OCI-LY7 (cell line): ENCODE data around the gene ROBO1. TPM values are rescaled to one million over a fixed set of nuclear protein-coding genes. Genes with fewer than 3 reads are reported as not detected.

Source experiments
- BruUV-seq: library from RNA; stranded (reverse); fragments of 400-500 nt; replicated peaks from 2 replicates; lab custom pipeline; 2021; lab: Mats Ljungman, UMichigan
- CTCF ChIA-PET: fragments of 300-600 bp; sonication (Branson Sonifier 250); formaldehyde crosslinking; loops from one replicate; lab custom pipeline; 2022; ENCODE audit warnings: antibody characterized with exemption; ENCODE audit not compliant: unreplicated experiment; lab: Charles Lee
- POLR2A ChIA-PET: fragments of 300-600 bp; sonication (Branson Sonifier 250); formaldehyde crosslinking; loops from one replicate; lab custom pipeline; 2022; ENCODE audit warnings: antibody characterized with exemption; lab: Charles Lee
- DNase-seq: peaks from one replicate; pipeline ENCODE4 v3.0.0-alpha.2; 2015; ENCODE audit warnings: low spot score
- H2AFZ ChIP-seq: fragments of 200-600 bp; sonication (generic), shearing (Covaris generic); 2 replicates; pipeline ENCODE4 v1.6.1; 2014; ENCODE audit warnings: mild to moderate bottlenecking, antibody characterized with exemption, low read length, moderate library complexity
- H3K27ac ChIP-seq: fragments of 200-600 bp; sonication (generic); 2 replicates; pipeline ENCODE4 v1.5.1; 2014; ENCODE audit warnings: mixed run types, low read depth, mild to moderate bottlenecking, moderate library complexity, low read length, inconsistent platforms; ENCODE audit not compliant: poor library complexity, severe bottlenecking
- H3K36me3 ChIP-seq: fragments of 200-600 bp; sonication (generic); 2 replicates; pipeline ENCODE4 v1.6.1; 2014; ENCODE audit warnings: mild to moderate bottlenecking, antibody characterized with exemption, low read length, moderate library complexity, mixed read lengths; ENCODE audit not compliant: insufficient read depth
- H3K4me1 ChIP-seq: fragments of 200-600 bp; sonication (generic); 2 replicates; pipeline ENCODE4 v1.5.1; 2014; ENCODE audit warnings: mild to moderate bottlenecking, low read length; ENCODE audit not compliant: insufficient read depth, poor library complexity, severe bottlenecking
- H3K4me2 ChIP-seq: fragments of 200-600 bp; sonication (generic); 2 replicates; pipeline ENCODE4 v1.6.1; 2014; ENCODE audit warnings: mild to moderate bottlenecking, low read length
- H3K4me3 ChIP-seq: fragments of 200-600 bp; sonication (generic); 2 replicates; pipeline ENCODE4 v1.5.1; 2014; ENCODE audit warnings: mild to moderate bottlenecking, low read depth, low read length; ENCODE audit not compliant: poor library complexity, severe bottlenecking
- H3K79me2 ChIP-seq: fragments of 200-600 bp; sonication (generic); 2 replicates; pipeline ENCODE4 v1.6.1; 2016; ENCODE audit warnings: low read depth, mild to moderate bottlenecking, low read length, moderate library complexity, mixed read lengths; ENCODE audit not compliant: insufficient read depth
- H3K9me2 ChIP-seq: fragments of 200-600 bp; sonication (generic); 2 replicates; pipeline ENCODE4 v1.6.1; 2016; ENCODE audit warnings: mild to moderate bottlenecking, low read length, mixed read lengths; ENCODE audit not compliant: insufficient read depth
- H3K9me3 ChIP-seq: fragments of 200-600 bp; sonication (generic); 2 replicates; pipeline ENCODE4 v1.6.1; 2014; ENCODE audit warnings: mild to moderate bottlenecking, mixed run types, low read length, mixed read lengths
- H4K20me1 ChIP-seq: fragments of 200-600 bp; sonication (generic); 2 replicates; pipeline ENCODE4 v1.6.1; 2014; ENCODE audit warnings: mild to moderate bottlenecking, antibody characterized with exemption, low read length, moderate library complexity, mixed read lengths; ENCODE audit not compliant: insufficient read depth
- CTCF ChIP-seq: fragments of 200-600 bp; sonication (generic); conservative IDR thresholded peaks from 2 replicates; pipeline ENCODE4 v1.5.1; 2014; ENCODE audit warnings: mild to moderate bottlenecking, antibody characterized with exemption, low read length, moderate library complexity, mixed read lengths
- EZH2phosphoT487 ChIP-seq: fragments of 200-600 bp; sonication (generic); IDR thresholded peaks from 2 replicates; pipeline ENCODE4 v1.6.1; 2018; ENCODE audit warnings: low read depth, borderline replicate concordance, mild to moderate bottlenecking, mixed run types, antibody characterized with exemption, low read length, moderate library complexity, mixed read lengths
- intact Hi-C: fragments of 100-400 bp; cut with micrococcal nuclease; formaldehyde crosslinking; loops from one replicate; pipeline ENCODE4 v1.10.0; 2022; ENCODE audit not compliant: unreplicated experiment
- total RNA-seq, 2 experiments: library from RNA; depleted of rRNA in 1 of 2; stranded (reverse); fragments of >200 nt in 1 of 2; shearing (Covaris generic) in 1 of 2; gene quantifications; 2 replicates each; pipeline ENCODE4 v1.2.3, GENCODE V29; 2014 to 2022

ROBO1 gene
- total RNA-seq, 2 experiments from 2014 or later, result not detected

- Histone ChIP-seq H4K20me1 (no peaks in the 10 kb centered on the region; the same call in 1 of the 2 replicates), H3K27ac (no peak overlapping the region), H3K4me3 (no peak overlapping the region), H3K4me1 (no peaks in the 10 kb centered on the region), H3K9me3 (no peaks in the 10 kb centered on the region), H3K4me2 (no peak overlapping the region), H3K9me2 (no peaks in the 10 kb centered on the region), H3K36me3 (no peaks in the 10 kb centered on the region), H3K79me2 (no peaks in the 10 kb centered on the region), H2AFZ (no peak overlapping the region)
- BruUV-seq, result no TSS peak
- ChIA-PET POLR2A (interaction anchor here (1.0 to 1.5 kb wide), 2 partner anchors 11 to 80 kb away, joined by 3 read pairs; no protein-coding TSS in a partner anchor), CTCF (no interaction called here)
- DNase-seq, result peak; percentile 23
- TF ChIP-seq CTCF (peak; percentile 87), EZH2phosphoT487 (no peak)
- intact Hi-C loops, result loop anchor here (5.0 kb wide), 1 partner anchor 705 kb away; no protein-coding TSS in a partner anchor
These were observed 405.9 kb downstream of the ROBO1 start for GRCh38 chr3:79361748-79362378.

GRCh38 chr3:79358327-79358726, 409.5 kb downstream of the ROBO1 start:
- Histone ChIP-seq H3K9me2 (no peaks in the 10 kb centered on the region), H3K4me3 (no peak overlapping the region), H3K9me3 (no peaks in the 10 kb centered on the region), H3K79me2 (no peaks in the 10 kb centered on the region), H3K36me3 (no peaks in the 10 kb centered on the region), H2AFZ (no peak overlapping the region), H4K20me1 (no peaks in the 10 kb centered on the region; the same call in 1 of the 2 replicates), H3K4me2 (no peak overlapping the region), H3K27ac (no peak overlapping the region), H3K4me1 (no peaks in the 10 kb centered on the region)
- BruUV-seq, result no TSS peak
- TF ChIP-seq CTCF, result no peak
- TF ChIP-seq EZH2phosphoT487, result no peak
- CTCF ChIA-PET, result no interaction called here
- no peak for DNase-seq
- intact Hi-C loops, result no loop called here
- POLR2A ChIA-PET, result interaction anchor here (0.9 kb wide), 1 partner anchor 9 kb away, joined by 3 read pairs; no protein-coding TSS in a partner anchor

GRCh38 chr3:79354179-79354688, 413.6 kb downstream of the ROBO1 start:
- no peak for TF ChIP-seq EZH2phosphoT487
- TF ChIP-seq CTCF, result no peak
- H3K4me2 ChIP-seq, result no peak overlapping the region
- no peak overlapping the region for H3K4me3 ChIP-seq
- no peaks in the 10 kb centered on the region for H3K9me3 ChIP-seq
- intact Hi-C loops, result no loop called here
- no peak overlapping the region for H3K27ac ChIP-seq
- no peak overlapping the region for H2AFZ ChIP-seq
- no peak for DNase-seq
- no peaks in the 10 kb centered on the region for H3K9me2 ChIP-seq
- H3K36me3 ChIP-seq, result no peaks in the 10 kb centered on the region
- H3K79me2 ChIP-seq, result no peaks in the 10 kb centered on the region
- no TSS peak for BruUV-seq
- POLR2A ChIA-PET, result no interaction called here
- CTCF ChIA-PET, result no interaction called here
- H3K4me1 ChIP-seq, result no peaks in the 10 kb centered on the region
- H4K20me1 ChIP-seq, result no peaks in the 10 kb centered on the region
